IMR-90 (cell line): Measurements from ENCODE around the gene CTPS2. TPM values are rescaled to one million over a fixed set of nuclear protein-coding genes. Genes with fewer than 3 reads are reported as not detected.

Experiments used
- ATAC-seq: fragments of 200-7000 bp; cut with Tn5 transposase; 2 replicates; pipeline ENCODE4 v1.9.1; 2020; ENCODE audit warnings: low read depth, mild to moderate bottlenecking, moderate library complexity
- BruUV-seq: library from RNA; stranded (reverse); fragments of 400-500 nt; replicated peaks from 2 replicates; lab custom pipeline; 2021; lab: Mats Ljungman, UMichigan
- CTCF ChIA-PET: fragments of 300-600 bp; formaldehyde crosslinking; extraction: SDS; loops from one replicate; lab custom pipeline; 2021; ENCODE audit warnings: antibody characterized with exemption; lab: Yijun Ruan, JAX
- POLR2A ChIA-PET: fragments of 300-600 bp; sonication (Branson Sonifier 250); formaldehyde crosslinking; loops from one replicate; lab custom pipeline; 2022; ENCODE audit warnings: antibody characterized with exemption; ENCODE audit not compliant: unreplicated experiment; lab: Charles Lee
- DNase-seq: peaks from one replicate; pipeline ENCODE4 v3.0.0; 2013
- H2AFZ ChIP-seq: replicated peaks from 2 replicates; pipeline ENCODE3; 2013; ENCODE audit warnings: low read length, mild to moderate bottlenecking; ENCODE audit not compliant: poor library complexity
- H2AK5ac ChIP-seq: 2 replicates; pipeline ENCODE4 v1.6.1; 2013; ENCODE audit warnings: low read depth, low read length, inconsistent platforms
- H2AK9ac ChIP-seq: replicated peaks from 2 replicates; pipeline ENCODE3; 2013; ENCODE audit warnings: mild to moderate bottlenecking, low read depth, low read length, moderate library complexity; ENCODE audit not compliant: poor library complexity
- H2BK120ac ChIP-seq: 2 replicates; pipeline ENCODE4 v1.6.1; 2013; ENCODE audit warnings: low read depth, low read length, inconsistent platforms
- H2BK15ac ChIP-seq: 3 replicates; pipeline ENCODE4 v1.6.1; 2013; ENCODE audit warnings: low read depth, low read length, inconsistent platforms
- H2BK20ac ChIP-seq: 2 replicates; pipeline ENCODE4 v1.6.1; 2013; ENCODE audit warnings: low read depth, mild to moderate bottlenecking, inconsistent platforms, low read length, moderate library complexity
- H2BK5ac ChIP-seq: 2 replicates; pipeline ENCODE4 v1.6.1; 2013; ENCODE audit warnings: mild to moderate bottlenecking, low read depth, low read length, inconsistent platforms; ENCODE audit not compliant: poor library complexity, severe bottlenecking
- H3K14ac ChIP-seq: replicated peaks from 2 replicates; pipeline ENCODE4 v1.6.1; 2013; ENCODE audit warnings: low read depth, low read length, inconsistent platforms
- H3K18ac ChIP-seq: 2 replicates; pipeline ENCODE4 v1.6.1; 2013; ENCODE audit warnings: low read depth, low read length, control low read depth
- H3K23ac ChIP-seq: 2 replicates; pipeline ENCODE4 v1.6.1; 2013; ENCODE audit warnings: low read depth, low read length, inconsistent platforms
- H3K27ac ChIP-seq: 2 replicates; pipeline ENCODE4 v1.5.1; 2013; ENCODE audit warnings: mild to moderate bottlenecking, control low read depth, low read length; ENCODE audit not compliant: insufficient read depth
- H3K27me3 ChIP-seq: 2 replicates; pipeline ENCODE4 v1.6.1; 2013; ENCODE audit warnings: low read length; ENCODE audit not compliant: control insufficient read depth, insufficient read depth
- H3K36me3 ChIP-seq: 2 replicates; pipeline ENCODE4 v1.6.1; 2013; ENCODE audit warnings: low read length, mixed read lengths; ENCODE audit not compliant: control insufficient read depth, insufficient read depth
- H3K4ac ChIP-seq: 2 replicates; pipeline ENCODE4 v1.6.1; 2013; ENCODE audit warnings: low read depth, low read length, inconsistent platforms
- H3K4me1 ChIP-seq: 2 replicates; pipeline ENCODE4 v1.6.1; 2013; ENCODE audit warnings: low read length, mixed read lengths; ENCODE audit not compliant: control insufficient read depth, insufficient read depth
- H3K4me2 ChIP-seq: 2 replicates; pipeline ENCODE4 v1.6.1; 2013; ENCODE audit warnings: low read depth, mild to moderate bottlenecking, control low read depth, low read length, moderate library complexity
- H3K4me3 ChIP-seq: 2 replicates; pipeline ENCODE4 v1.5.1; 2013; ENCODE audit warnings: low read depth, mild to moderate bottlenecking, control low read depth, low read length, moderate library complexity; ENCODE audit not compliant: insufficient read depth
- H3K56ac ChIP-seq: 2 replicates; pipeline ENCODE4 v1.6.1; 2013; ENCODE audit warnings: low read length, inconsistent platforms; ENCODE audit not compliant: insufficient read depth; ENCODE audit errors: extremely low read depth
- H3K79me1 ChIP-seq, 2 experiments: 2 replicates each; pipeline ENCODE4 v1.6.1; 2013; ENCODE audit warnings: low read length in 2 of 2, inconsistent platforms in 1 of 2, low read depth in 1 of 2
- H3K9ac ChIP-seq: 2 replicates; pipeline ENCODE4 v1.6.1; 2013; ENCODE audit warnings: low read depth, low read length, control low read depth
- H3K9me1 ChIP-seq: 2 replicates; pipeline ENCODE4 v1.6.1; 2013; ENCODE audit warnings: low read length, inconsistent platforms; ENCODE audit not compliant: insufficient read depth
- H3K9me3 ChIP-seq: 2 replicates; pipeline ENCODE4 v1.6.1; 2013; ENCODE audit warnings: low read length; ENCODE audit not compliant: control insufficient read depth, insufficient read depth
- H4K20me1 ChIP-seq: 2 replicates; pipeline ENCODE4 v1.6.1; 2013; ENCODE audit warnings: low read length, inconsistent platforms; ENCODE audit not compliant: insufficient read depth
- H4K5ac ChIP-seq: 2 replicates; pipeline ENCODE4 v1.6.1; 2013; ENCODE audit warnings: mild to moderate bottlenecking, low read depth, low read length, control low read depth
- H4K8ac ChIP-seq, 2 experiments: 2 replicates each; pipeline ENCODE4 v1.6.1; 2013; ENCODE audit warnings: low read depth in 2 of 2, low read length in 2 of 2, control low read depth in 1 of 2, inconsistent platforms in 1 of 2
- H4K91ac ChIP-seq: 2 replicates; pipeline ENCODE4 v1.6.1; 2013; ENCODE audit warnings: low read depth, low read length, inconsistent platforms; ENCODE audit not compliant: insufficient read depth
- BHLHE40 ChIP-seq: fragments of 150-350 bp; IDR thresholded peaks from 2 replicates; pipeline ENCODE4 v1.6.1; 2016; ENCODE audit warnings: mild to moderate bottlenecking, low read depth, low read length
- CEBPB ChIP-seq: IDR thresholded peaks from 2 replicates; pipeline ENCODE4 v1.6.1; 2012; ENCODE audit warnings: low read depth, low read length, improper control_type of control experiment
- CHD1 ChIP-seq: IDR thresholded peaks from 2 replicates; pipeline ENCODE4 v1.6.1; 2012; ENCODE audit warnings: low read depth, low read length, improper control_type of control experiment
- ELK1 ChIP-seq: fragments of 150-350 bp; IDR thresholded peaks from 2 replicates; pipeline ENCODE4 v1.6.1; 2016; ENCODE audit warnings: low read depth, mild to moderate bottlenecking, low read length, moderate library complexity, borderline replicate concordance
- FOS ChIP-seq: fragments of 150-350 bp; IDR thresholded peaks from 2 replicates; pipeline ENCODE4 v1.6.1; 2016; ENCODE audit warnings: low read depth, low read length
- MAFK ChIP-seq: IDR thresholded peaks from 2 replicates; pipeline ENCODE4 v1.6.1; 2012; ENCODE audit warnings: low read depth, low read length, improper control_type of control experiment
- MAZ ChIP-seq: IDR thresholded peaks from 2 replicates; pipeline ENCODE4 v1.6.1; 2012; ENCODE audit warnings: low read depth, mild to moderate bottlenecking, low read length, improper control_type of control experiment, moderate library complexity, borderline replicate concordance
- MXI1 ChIP-seq: IDR thresholded peaks from 2 replicates; pipeline ENCODE4 v1.6.1; 2012; ENCODE audit warnings: low read depth, mild to moderate bottlenecking, low read length, moderate library complexity, borderline replicate concordance
- NFE2L2 ChIP-seq: fragments of 150-350 bp; IDR thresholded peaks from 2 replicates; pipeline ENCODE4 v1.6.1; 2016; ENCODE audit warnings: low read depth, mild to moderate bottlenecking, low read length
- POLR2A ChIP-seq: IDR thresholded peaks from 2 replicates; pipeline ENCODE4 v1.6.1; 2012; ENCODE audit warnings: mild to moderate bottlenecking, low read depth, low read length
- RAD21 ChIP-seq: IDR thresholded peaks from 2 replicates; pipeline ENCODE4 v1.6.1; 2012; ENCODE audit warnings: low read length, improper control_type of control experiment
- RCOR1 ChIP-seq: IDR thresholded peaks from 2 replicates; pipeline ENCODE4 v1.6.1; 2012; ENCODE audit warnings: mild to moderate bottlenecking, low read length, improper control_type of control experiment; ENCODE audit not compliant: insufficient replicate concordance
- RFX5 ChIP-seq: IDR thresholded peaks from 2 replicates; pipeline ENCODE4 v1.8.0; 2012; ENCODE audit warnings: low read depth, mild to moderate bottlenecking, low read length, moderate library complexity
- SMC3 ChIP-seq: fragments of 150-350 bp; IDR thresholded peaks from 2 replicates; pipeline ENCODE4 v1.6.1; 2016; ENCODE audit warnings: low read depth, mild to moderate bottlenecking, antibody characterized with exemption, low read length, moderate library complexity
- USF2 ChIP-seq: fragments of 150-350 bp; IDR thresholded peaks from 2 replicates; pipeline ENCODE4 v1.6.1; 2017; ENCODE audit warnings: mild to moderate bottlenecking, antibody characterized with exemption, low read length, low read depth
- WGBS, 2 experiments: methylation state at CpG; one replicate each; pipeline versions ENCODE4 v1.1.5 to v1.1.7; 2013; ENCODE audit warnings: missing lambda C conversion rate in 2 of 2; ENCODE audit not compliant: insufficient read length in 1 of 2; ENCODE audit errors: extremely low coverage in 2 of 2; 5-methylcytosine and 5-hydroxymethylcytosine counted together
- dilution Hi-C: fragments of 300-500 bp; cut with HindIII; formaldehyde crosslinking; loops from one replicate; pipeline ENCODE4 v1.14.3; 2018; ENCODE audit warnings: low sequenced_read_pairs; ENCODE audit not compliant: unreplicated experiment
- in situ Hi-C: fragments of 300-500 bp; cut with MboI; formaldehyde crosslinking; loops from 3 replicates; pipeline ENCODE4 v1.14.3; 2019; ENCODE audit warnings: low sequenced_read_pairs, inconsistent platforms, mixed read lengths
- intact Hi-C: fragments of 100-400 bp; cut with micrococcal nuclease; formaldehyde crosslinking; loops from 2 replicates; pipeline ENCODE4 v1.10.0; 2022
- polyA plus RNA-seq, 3 experiments: library from polyadenylated mRNA; depleted of rRNA; stranded (reverse); fragments of >200 nt; gene quantifications; 2 replicates each; pipeline ENCODE4 v1.2.3, GENCODE V29; 2012; ENCODE audit warnings: low replicate concordance in 1 of 3
- total RNA-seq: library from RNA; depleted of rRNA; stranded (reverse); fragments of >200 nt; gene quantifications from 2 replicates; pipeline ENCODE4 v1.2.3, GENCODE V29; 2012
- TF ChIP-seq, protein P1 (sequence below): conservative IDR thresholded peaks from 2 replicates; pipeline ENCODE4 v1.5.1; 2012; ENCODE audit warnings: mild to moderate bottlenecking, low read depth, low read length, improper control_type of control experiment

Gene CTPS2
- total and polyA plus RNA-seq, 2 of the 4 experiments (the other 2 are of a cell fraction) = 6.0 to 13.1 TPM

- in situ Hi-C loops (no loop called here), dilution Hi-C loops (no loop called here), intact Hi-C loops (no loop called here)
- Histone ChIP-seq H2BK15ac (no peak overlapping the region), H3K4ac (no peak overlapping the region), H3K27ac (no peak overlapping the region), H3K9me1 (no peaks in the 10 kb centered on the region), H3K14ac (no peak overlapping the region), H3K23ac (no peak overlapping the region), H3K9ac (no peak overlapping the region), H2BK5ac (no peak overlapping the region), H2AK5ac (no peak overlapping the region), H4K8ac (no peak overlapping the region), H3K4me2 (no peak overlapping the region), H3K27me3 (no peaks in the 10 kb centered on the region; the same call in 1 of the 2 replicates), H2BK20ac (no peak overlapping the region), H4K5ac (no peak overlapping the region), H3K18ac (no peak overlapping the region), H3K56ac (no peak overlapping the region), H3K79me1 (no peaks in the 10 kb centered on the region), H3K36me3 (peaks cover 1% of the 10 kb centered on the region), H2AK9ac (no peak overlapping the region), H3K4me3 (no peak overlapping the region), H2AFZ (no peak overlapping the region), H3K4me1 (peaks cover 4% of the 10 kb centered on the region; the same call in 1 of the 2 replicates), H4K91ac (no peak overlapping the region), H3K9me3 (no peaks in the 10 kb centered on the region), H4K20me1 (no peaks in the 10 kb centered on the region), H2BK120ac (no peak overlapping the region)
- WGBS, 2 experiments = no CpG with 5 or more reads among the region's 7 CpGs
- CTCF ChIA-PET = no interaction called here
- no peak for TF ChIP-seq SMC3
- no peak for TF ChIP-seq MAZ
- TF ChIP-seq CHD1 = no peak
- no peak for TF ChIP-seq CEBPB
- no peak for TF ChIP-seq BHLHE40
- no peak for TF ChIP-seq POLR2A
- no peak for TF ChIP-seq RFX5
- no peak for TF ChIP-seq MAFK
- no peak for TF ChIP-seq USF2
- TF ChIP-seq, protein P1, sequence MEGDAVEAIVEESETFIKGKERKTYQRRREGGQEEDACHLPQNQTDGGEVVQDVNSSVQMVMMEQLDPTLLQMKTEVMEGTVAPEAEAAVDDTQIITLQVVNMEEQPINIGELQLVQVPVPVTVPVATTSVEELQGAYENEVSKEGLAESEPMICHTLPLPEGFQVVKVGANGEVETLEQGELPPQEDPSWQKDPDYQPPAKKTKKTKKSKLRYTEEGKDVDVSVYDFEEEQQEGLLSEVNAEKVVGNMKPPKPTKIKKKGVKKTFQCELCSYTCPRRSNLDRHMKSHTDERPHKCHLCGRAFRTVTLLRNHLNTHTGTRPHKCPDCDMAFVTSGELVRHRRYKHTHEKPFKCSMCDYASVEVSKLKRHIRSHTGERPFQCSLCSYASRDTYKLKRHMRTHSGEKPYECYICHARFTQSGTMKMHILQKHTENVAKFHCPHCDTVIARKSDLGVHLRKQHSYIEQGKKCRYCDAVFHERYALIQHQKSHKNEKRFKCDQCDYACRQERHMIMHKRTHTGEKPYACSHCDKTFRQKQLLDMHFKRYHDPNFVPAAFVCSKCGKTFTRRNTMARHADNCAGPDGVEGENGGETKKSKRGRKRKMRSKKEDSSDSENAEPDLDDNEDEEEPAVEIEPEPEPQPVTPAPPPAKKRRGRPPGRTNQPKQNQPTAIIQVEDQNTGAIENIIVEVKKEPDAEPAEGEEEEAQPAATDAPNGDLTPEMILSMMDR = no peak
- TF ChIP-seq ELK1 = no peak
- no peak for TF ChIP-seq NFE2L2
- no peak for TF ChIP-seq MXI1
- no peak for TF ChIP-seq RAD21
- TF ChIP-seq RCOR1 = no peak
- no peak for TF ChIP-seq FOS
- BruUV-seq = no TSS peak
- ATAC-seq (no peak), DNase-seq (no peak)
- POLR2A ChIA-PET = no interaction called here
Observed at GRCh38 chrX:16592194-16592770, 120.2 kb downstream of the CTPS2 start.
